Eye (tissue), 1 donor: ENCODE measurements around the gene CLDN20.
"Not testable (repeated sequence)": the region's sequence is repeated elsewhere in the genome, so short reads cannot be mapped to it uniquely, and the experiment has no call there.

ENCODE experiments used
- DNase-seq: peaks from one replicate; pipeline ENCODE4 v3.0.0-alpha.2; 2015

CLDN20 gene

GRCh38 chr6:155263373-155264063, at the start of gene CLDN20:
TSS of gene CLDN20 (plus strand) at chr6:155264013. CDS start at chr6:155275720, 11,707 bp downstream.
- DNase-seq: no peak

- DNase-seq: no peak
Observed at GRCh38 chr6:155215906-155216305, 47.9 kb upstream of the CLDN20 start.

- peak; percentile 73 for DNase-seq
Observed at GRCh38 chr6:155216312-155217046, 47.3 kb upstream of the CLDN20 start.

- DNase-seq: not testable (repeated sequence)
Observed at GRCh38 chr6:155218711-155219110, 45.1 kb upstream of the CLDN20 start.

GRCh38 chr6:155219299-155219698, 44.5 kb upstream of the CLDN20 start:
- no peak for DNase-seq

- DNase-seq: no peak
Observed at GRCh38 chr6:155219858-155220301, 43.9 kb upstream of the CLDN20 start.

- DNase-seq: no peak
Observed at GRCh38 chr6:155221086-155221485, 42.7 kb upstream of the CLDN20 start.

- DNase-seq: no peak
Observed at GRCh38 chr6:155222506-155222905, 41.3 kb upstream of the CLDN20 start.

GRCh38 chr6:155223646-155224451, 40.0 kb upstream of the CLDN20 start:
- no peak for DNase-seq

GRCh38 chr6:155224618-155225017, 39.2 kb upstream of the CLDN20 start:
- no peak for DNase-seq

- DNase-seq: no peak
Observed at GRCh38 chr6:155227046-155227445, 36.8 kb upstream of the CLDN20 start.

- DNase-seq: no peak
Observed at GRCh38 chr6:155228546-155229166, 35.2 kb upstream of the CLDN20 start.

GRCh38 chr6:155230975-155231374, 32.8 kb upstream of the CLDN20 start:
- DNase-seq: not testable (repeated sequence)

- DNase-seq: no peak
Observed at GRCh38 chr6:155232848-155233247, 31.0 kb upstream of the CLDN20 start.

GRCh38 chr6:155234167-155234566, 29.6 kb upstream of the CLDN20 start:
- DNase-seq: no peak

GRCh38 chr6:155234687-155235086, 29.1 kb upstream of the CLDN20 start:
- DNase-seq: no peak

GRCh38 chr6:155235087-155235486, 28.7 kb upstream of the CLDN20 start:
- DNase-seq: no peak

- DNase-seq: no peak
Observed at GRCh38 chr6:155237613-155238012, 26.2 kb upstream of the CLDN20 start.

- no peak for DNase-seq
Observed at GRCh38 chr6:155240905-155241600, 22.8 kb upstream of the CLDN20 start.

GRCh38 chr6:155241966-155242365, 21.8 kb upstream of the CLDN20 start:
- no peak for DNase-seq

- peak; percentile 56 for DNase-seq
Observed at GRCh38 chr6:155244434-155244833, 19.4 kb upstream of the CLDN20 start.

GRCh38 chr6:155245193-155245592, 18.6 kb upstream of the CLDN20 start:
- DNase-seq: peak; percentile 30
